Mesenteric fat pad (tissue), 1 donor: ENCODE results near the gene CACFD1. TPM values are rescaled to one million over a fixed set of nuclear protein-coding genes. Genes with fewer than 3 reads are reported as not detected.

Experiments used
- DNase-seq: peaks from one replicate; pipeline ENCODE4 v3.0.0-alpha.2; 2020; ENCODE audit warnings: low spot score
- total RNA-seq: library from RNA; stranded (reverse); fragmentation: NEBNext Ultra II Directional; extraction: Animal tissue kit (Norgen Biotek cat#: 25700); gene quantifications from one replicate; pipeline ENCODE4 v1.2.1, GENCODE V29; 2021
- donor health status: DM: yes; HTN: yes; CAD: no.

CACFD1 gene
- total RNA-seq, 1 donor from 2014 or later = 9.3 TPM

GRCh38 chr9:133478851-133479711, 19.3 kb downstream of the CACFD1 start, which contains the start of gene SLC2A6:
TSS of gene SLC2A6 (minus strand) at chr9:133479099. CDS start at chr9:133479059, 40 bp downstream.
- peak; percentile 94 for DNase-seq

GRCh38 chr9:133483611-133484010, 23.8 kb downstream of the CACFD1 start:
- DNase-seq = no peak

GRCh38 chr9:133484671-133485437, 25.1 kb downstream of the CACFD1 start:
- no peak for DNase-seq

- DNase-seq = no peak
These were observed 25.9 kb downstream of the CACFD1 start for GRCh38 chr9:133485531-133486260.

GRCh38 chr9:133487331-133487725, 27.6 kb downstream of the CACFD1 start:
- no peak for DNase-seq

- no peak for DNase-seq
These were observed 29.0 kb downstream of the CACFD1 start for GRCh38 chr9:133488686-133489252.

GRCh38 chr9:133489253-133490190, 29.7 kb downstream of the CACFD1 start:
- no peak for DNase-seq

GRCh38 chr9:133490201-133490681, 30.5 kb downstream of the CACFD1 start:
- no peak for DNase-seq

GRCh38 chr9:133490865-133491655, 31.3 kb downstream of the CACFD1 start:
- no peak for DNase-seq

- no peak for DNase-seq
These were observed 31.8 kb downstream of the CACFD1 start for GRCh38 chr9:133491656-133491925.

- no peak for DNase-seq
These were observed 32.6 kb downstream of the CACFD1 start for GRCh38 chr9:133492061-133493021.

GRCh38 chr9:133493428-133493827, 33.6 kb downstream of the CACFD1 start:
- DNase-seq = no peak

GRCh38 chr9:133493845-133494540, 34.2 kb downstream of the CACFD1 start:
- DNase-seq = no peak

GRCh38 chr9:133494636-133495326, 35.0 kb downstream of the CACFD1 start:
- no peak for DNase-seq

GRCh38 chr9:133495327-133496293, 35.8 kb downstream of the CACFD1 start:
- DNase-seq = no peak
